ENCODE measurements around the gene MS4A5.

DNA sequence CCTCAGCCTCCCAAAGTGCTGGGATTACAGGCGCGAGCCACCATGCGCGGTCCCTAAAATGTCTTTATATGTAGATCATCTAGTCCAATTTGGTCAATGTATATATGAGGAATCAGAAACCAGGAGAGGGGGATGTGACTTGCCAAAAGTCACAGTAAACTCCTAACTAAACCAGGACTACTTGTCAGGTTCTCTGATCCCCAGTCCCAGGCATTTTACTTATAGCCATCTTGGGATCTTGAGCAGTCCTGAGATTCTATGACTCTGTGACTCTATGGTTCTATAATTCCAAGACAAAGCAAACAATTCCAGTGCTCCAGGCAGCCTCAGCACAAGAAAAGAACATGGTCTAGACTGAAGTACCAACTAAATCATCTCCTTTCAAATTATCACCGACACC, at the start of gene MS4A5:
- TF ChIP-seq, protein P1, sequence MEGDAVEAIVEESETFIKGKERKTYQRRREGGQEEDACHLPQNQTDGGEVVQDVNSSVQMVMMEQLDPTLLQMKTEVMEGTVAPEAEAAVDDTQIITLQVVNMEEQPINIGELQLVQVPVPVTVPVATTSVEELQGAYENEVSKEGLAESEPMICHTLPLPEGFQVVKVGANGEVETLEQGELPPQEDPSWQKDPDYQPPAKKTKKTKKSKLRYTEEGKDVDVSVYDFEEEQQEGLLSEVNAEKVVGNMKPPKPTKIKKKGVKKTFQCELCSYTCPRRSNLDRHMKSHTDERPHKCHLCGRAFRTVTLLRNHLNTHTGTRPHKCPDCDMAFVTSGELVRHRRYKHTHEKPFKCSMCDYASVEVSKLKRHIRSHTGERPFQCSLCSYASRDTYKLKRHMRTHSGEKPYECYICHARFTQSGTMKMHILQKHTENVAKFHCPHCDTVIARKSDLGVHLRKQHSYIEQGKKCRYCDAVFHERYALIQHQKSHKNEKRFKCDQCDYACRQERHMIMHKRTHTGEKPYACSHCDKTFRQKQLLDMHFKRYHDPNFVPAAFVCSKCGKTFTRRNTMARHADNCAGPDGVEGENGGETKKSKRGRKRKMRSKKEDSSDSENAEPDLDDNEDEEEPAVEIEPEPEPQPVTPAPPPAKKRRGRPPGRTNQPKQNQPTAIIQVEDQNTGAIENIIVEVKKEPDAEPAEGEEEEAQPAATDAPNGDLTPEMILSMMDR (IDR thresholded peaks at IDR 0.05): no peak
- TF ChIP-seq EP300 (IDR thresholded peaks at IDR 0.05): no peak
